ENCODE measurements around the gene C10orf62. TPM values are rescaled to one million over a fixed set of nuclear protein-coding genes. Genes with fewer than 3 reads are reported as not detected.
"Not testable (repeated sequence)": the region's sequence is repeated elsewhere in the genome, so short reads cannot be mapped to it uniquely, and the experiment has no call there.

C10orf62 gene
- total RNA-seq, 1 experiment from 2014 or later: not detected

- no peak for TF ChIP-seq E2F4 (CRISPR knock-in tag; IDR thresholded peaks at IDR 0.05; ENCODE audit: borderline replicate concordance, low read depth)
- TF ChIP-seq, protein P1, sequence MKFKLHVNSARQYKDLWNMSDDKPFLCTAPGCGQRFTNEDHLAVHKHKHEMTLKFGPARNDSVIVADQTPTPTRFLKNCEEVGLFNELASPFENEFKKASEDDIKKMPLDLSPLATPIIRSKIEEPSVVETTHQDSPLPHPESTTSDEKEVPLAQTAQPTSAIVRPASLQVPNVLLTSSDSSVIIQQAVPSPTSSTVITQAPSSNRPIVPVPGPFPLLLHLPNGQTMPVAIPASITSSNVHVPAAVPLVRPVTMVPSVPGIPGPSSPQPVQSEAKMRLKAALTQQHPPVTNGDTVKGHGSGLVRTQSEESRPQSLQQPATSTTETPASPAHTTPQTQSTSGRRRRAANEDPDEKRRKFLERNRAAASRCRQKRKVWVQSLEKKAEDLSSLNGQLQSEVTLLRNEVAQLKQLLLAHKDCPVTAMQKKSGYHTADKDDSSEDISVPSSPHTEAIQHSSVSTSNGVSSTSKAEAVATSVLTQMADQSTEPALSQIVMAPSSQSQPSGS (CRISPR knock-in tag; IDR thresholded peaks at IDR 0.05; ENCODE audit: borderline replicate concordance, low read depth): no peak
- TF ChIP-seq AR (CRISPR knock-in tag; IDR thresholded peaks at IDR 0.05): no peak
- TF ChIP-seq ZNF671 (CRISPR knock-in tag; IDR thresholded peaks at IDR 0.05): no peak
- TF ChIP-seq, protein P2, sequence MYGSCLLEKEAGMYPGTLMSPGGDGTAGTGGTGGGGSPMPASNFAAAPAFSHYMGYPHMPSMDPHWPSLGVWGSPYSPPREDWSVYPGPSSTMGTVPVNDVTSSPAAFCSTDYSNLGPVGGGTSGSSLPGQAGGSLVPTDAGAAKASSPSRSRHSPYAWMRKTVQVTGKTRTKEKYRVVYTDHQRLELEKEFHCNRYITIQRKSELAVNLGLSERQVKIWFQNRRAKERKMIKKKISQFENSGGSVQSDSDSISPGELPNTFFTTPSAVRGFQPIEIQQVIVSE (CRISPR knock-in tag; IDR thresholded peaks at IDR 0.05; ENCODE audit: borderline replicate concordance): no peak
- no peak for TF ChIP-seq MXD4 (CRISPR knock-in tag; IDR thresholded peaks at IDR 0.05; ENCODE audit: borderline replicate concordance)
- TF ChIP-seq ESRRA (CRISPR knock-in tag; IDR thresholded peaks at IDR 0.05; ENCODE audit: borderline replicate concordance): no peak
- TF ChIP-seq, protein P3, sequence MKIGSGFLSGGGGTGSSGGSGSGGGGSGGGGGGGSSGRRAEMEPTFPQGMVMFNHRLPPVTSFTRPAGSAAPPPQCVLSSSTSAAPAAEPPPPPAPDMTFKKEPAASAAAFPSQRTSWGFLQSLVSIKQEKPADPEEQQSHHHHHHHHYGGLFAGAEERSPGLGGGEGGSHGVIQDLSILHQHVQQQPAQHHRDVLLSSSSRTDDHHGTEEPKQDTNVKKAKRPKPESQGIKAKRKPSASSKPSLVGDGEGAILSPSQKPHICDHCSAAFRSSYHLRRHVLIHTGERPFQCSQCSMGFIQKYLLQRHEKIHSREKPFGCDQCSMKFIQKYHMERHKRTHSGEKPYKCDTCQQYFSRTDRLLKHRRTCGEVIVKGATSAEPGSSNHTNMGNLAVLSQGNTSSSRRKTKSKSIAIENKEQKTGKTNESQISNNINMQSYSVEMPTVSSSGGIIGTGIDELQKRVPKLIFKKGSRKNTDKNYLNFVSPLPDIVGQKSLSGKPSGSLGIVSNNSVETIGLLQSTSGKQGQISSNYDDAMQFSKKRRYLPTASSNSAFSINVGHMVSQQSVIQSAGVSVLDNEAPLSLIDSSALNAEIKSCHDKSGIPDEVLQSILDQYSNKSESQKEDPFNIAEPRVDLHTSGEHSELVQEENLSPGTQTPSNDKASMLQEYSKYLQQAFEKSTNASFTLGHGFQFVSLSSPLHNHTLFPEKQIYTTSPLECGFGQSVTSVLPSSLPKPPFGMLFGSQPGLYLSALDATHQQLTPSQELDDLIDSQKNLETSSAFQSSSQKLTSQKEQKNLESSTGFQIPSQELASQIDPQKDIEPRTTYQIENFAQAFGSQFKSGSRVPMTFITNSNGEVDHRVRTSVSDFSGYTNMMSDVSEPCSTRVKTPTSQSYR (CRISPR knock-in tag; IDR thresholded peaks at IDR 0.05): no peak
- TF ChIP-seq, protein P4, sequence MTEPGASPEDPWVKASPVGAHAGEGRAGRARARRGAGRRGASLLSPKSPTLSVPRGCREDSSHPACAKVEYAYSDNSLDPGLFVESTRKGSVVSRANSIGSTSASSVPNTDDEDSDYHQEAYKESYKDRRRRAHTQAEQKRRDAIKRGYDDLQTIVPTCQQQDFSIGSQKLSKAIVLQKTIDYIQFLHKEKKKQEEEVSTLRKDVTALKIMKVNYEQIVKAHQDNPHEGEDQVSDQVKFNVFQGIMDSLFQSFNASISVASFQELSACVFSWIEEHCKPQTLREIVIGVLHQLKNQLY (CRISPR knock-in tag; IDR thresholded peaks at IDR 0.05): no peak
- TF ChIP-seq ZNF121 (CRISPR knock-in tag; IDR thresholded peaks at IDR 0.05): peak; percentile 91
Observed at GRCh38 chr10:97633921-97634320, 44.4 kb downstream of the C10orf62 start (continued).

- no peak for ATAC-seq
- H3K27ac Mint-ChIP-seq: no peak overlapping the region
- ChIA-PET POLR2A (no interaction called here), CTCF (no interaction called here)
- no peaks in the 10 kb centered on the region for H3K27me3 Mint-ChIP-seq (ENCODE audit: low read depth)
- TF ChIP-seq PRDM15 (CRISPR knock-in tag; IDR thresholded peaks at IDR 0.05) (no peak), ATF3 (CRISPR knock-in tag; conservative IDR thresholded peaks at IDR 0.05) (no peak), ZNF423 (CRISPR knock-in tag; IDR thresholded peaks at IDR 0.05) (no peak), ZBTB21 (CRISPR knock-in tag; IDR thresholded peaks at IDR 0.05; ENCODE audit: borderline replicate concordance) (no peak), ZSCAN18 (CRISPR knock-in tag; IDR thresholded peaks at IDR 0.05) (no peak)
- H3K4me1 Mint-ChIP-seq: peaks cover 19% of the 10 kb centered on the region
- no peaks in the 10 kb centered on the region for H3K9me3 Mint-ChIP-seq
- DNase-seq (ENCODE audit: low spot score): no peak
- H3K4me3 Mint-ChIP-seq: no peak overlapping the region
- no peaks in the 10 kb centered on the region for H3K36me3 Mint-ChIP-seq
Observed at GRCh38 chr10:97635577-97635976, 46.1 kb downstream of the C10orf62 start.

- POLR2A ChIA-PET, CTCF ChIA-PET: not testable (repeated sequence)
Observed at GRCh38 chr10:97639090-97639489, 49.6 kb downstream of the C10orf62 start.

More at GRCh38 chr10:97639090-97639489, 49.6 kb downstream of the C10orf62 start:
- ATAC-seq; H3K4me3 Mint-ChIP-seq; DNase-seq (ENCODE audit: low spot score); H3K9me3 Mint-ChIP-seq; H3K27me3 Mint-ChIP-seq (ENCODE audit: low read depth); H3K27ac Mint-ChIP-seq: not testable (repeated sequence)
- Mint-ChIP-seq H3K4me1 (peaks cover 27% of the 10 kb centered on the region), H3K36me3 (peaks cover 11% of the 10 kb centered on the region; the same call in 1 of the 2 replicates)

Data from WTC11 (cell line).